Tibial nerve (tissue), 3 donors: ENCODE results near the gene ITIH5.

ENCODE experiments used
- CTCF ChIP-seq, 5 experiments: fragments of 200-600 bp in 3 of 5; fragments of 450-650 bp in 2 of 5; sonication (generic) in 3 of 5; IDR thresholded peaks; one replicate each; pipeline ENCODE4 v1.5.1; 2016 to 2019; ENCODE audit warnings: antibody characterized with exemption in 5 of 5, mild to moderate bottlenecking in 3 of 5, moderate library complexity in 2 of 5
- POLR2A ChIP-seq, 2 donors: fragments of 450-650 bp; IDR thresholded peaks; one replicate each; pipeline ENCODE4 v1.6.1; 2017; ENCODE audit warnings: antibody characterized with exemption in 2 of 2, mild to moderate bottlenecking in 2 of 2, moderate library complexity in 2 of 2

GRCh38 chr10:7593905-7594304 lies 72.9 kb downstream of the ITIH5 start:
- TF ChIP-seq CTCF (IDR thresholded peaks at IDR 0.05), result no peak
- no peak for TF ChIP-seq POLR2A (IDR thresholded peaks at IDR 0.05)
